GM23338 (cell line): ENCODE results near the gene ENOX2. TPM values are rescaled to one million over a fixed set of nuclear protein-coding genes. Genes with fewer than 3 reads are reported as not detected.

ENCODE experiments used
- ATAC-seq: fragments of 200-7000 bp; cut with Tn5 transposase; 3 replicates; pipeline ENCODE4 v1.9.1; 2020
- DNase-seq: peaks from one replicate; pipeline ENCODE4 v3.0.0-alpha.2; 2015; ENCODE audit warnings: low spot score
- H2AFZ ChIP-seq: fragments of 200-600 bp; sonication (generic); 2 replicates; pipeline ENCODE4 v1.8.0; 2016; ENCODE audit warnings: antibody characterized with exemption, mild to moderate bottlenecking, moderate library complexity
- H3F3A ChIP-seq: fragments of 200-600 bp; sonication (generic); replicated peaks from 2 replicates; pipeline ENCODE4 v1.8.0; 2017; ENCODE audit warnings: antibody characterized with exemption, mixed run types, low read depth
- H3K27ac ChIP-seq: fragments of 200-600 bp; sonication (generic); 2 replicates; pipeline ENCODE4 v1.6.1; 2016; ENCODE audit warnings: low read depth
- H3K27me3 ChIP-seq: fragments of 200-600 bp; sonication (generic); 2 replicates; pipeline ENCODE4 v1.8.0; 2016; ENCODE audit warnings: mild to moderate bottlenecking, mixed run types, moderate library complexity; ENCODE audit not compliant: insufficient read depth
- H3K36me3 ChIP-seq: fragments of 200-600 bp; sonication (generic); 2 replicates; pipeline ENCODE4 v1.8.0; 2016; ENCODE audit warnings: mild to moderate bottlenecking; ENCODE audit not compliant: insufficient read depth
- H3K4me1 ChIP-seq: fragments of 200-600 bp; sonication (generic); 2 replicates; pipeline ENCODE4 v1.8.0; 2016; ENCODE audit warnings: mild to moderate bottlenecking, moderate library complexity; ENCODE audit not compliant: insufficient read depth
- H3K4me2 ChIP-seq: fragments of 200-600 bp; sonication (generic); 2 replicates; pipeline ENCODE4 v1.7.1; 2017; ENCODE audit warnings: mixed run types
- H3K4me3 ChIP-seq: fragments of 200-600 bp; sonication (generic); 2 replicates; pipeline ENCODE4 v1.6.1; 2016; ENCODE audit warnings: mixed run types
- H3K79me2 ChIP-seq: fragments of 200-600 bp; sonication (generic); replicated peaks from 2 replicates; pipeline ENCODE4 v1.8.0; 2017; ENCODE audit warnings: mild to moderate bottlenecking; ENCODE audit not compliant: insufficient read depth
- H3K9me2 ChIP-seq: fragments of 200-600 bp; sonication (generic); 2 replicates; pipeline ENCODE4 v1.8.0; 2017; ENCODE audit not compliant: insufficient read depth
- H4K20me1 ChIP-seq: fragments of 200-600 bp; sonication (generic); replicated peaks from 2 replicates; pipeline ENCODE4 v1.8.0; 2017; ENCODE audit warnings: mild to moderate bottlenecking; ENCODE audit not compliant: insufficient read depth
- H3K27ac Mint-ChIP-seq: 2 replicates; pipeline ENCODE4 v1.8.0; 2020; ENCODE audit warnings: inconsistent platforms, mild to moderate bottlenecking, moderate library complexity, mixed read lengths
- H3K27me3 Mint-ChIP-seq: 3 replicates; pipeline ENCODE4 v1.8.0; 2022; ENCODE audit warnings: low read depth, mild to moderate bottlenecking, moderate library complexity, mixed read lengths, inconsistent platforms; ENCODE audit not compliant: insufficient read depth, poor library complexity
- H3K36me3 Mint-ChIP-seq: 3 replicates; pipeline ENCODE4 v1.8.0; 2021; ENCODE audit warnings: low read depth, mild to moderate bottlenecking, inconsistent platforms, moderate library complexity, mixed read lengths
- H3K4me1 Mint-ChIP-seq: 3 replicates; pipeline ENCODE4 v1.8.0; 2020; ENCODE audit warnings: mild to moderate bottlenecking, inconsistent platforms, mixed read lengths
- H3K4me3 Mint-ChIP-seq: 3 replicates; pipeline ENCODE4 v1.8.0; 2021; ENCODE audit warnings: moderate library complexity, mild to moderate bottlenecking, inconsistent platforms, mixed read lengths
- H3K9me3 Mint-ChIP-seq: 3 replicates; pipeline ENCODE4 v1.8.0; 2020; ENCODE audit warnings: moderate library complexity, mild to moderate bottlenecking, inconsistent platforms, mixed read lengths
- CREB1 ChIP-seq: fragments of 250-450 bp; sonication (Bioruptor Pico); IDR thresholded peaks from 2 replicates; pipeline ENCODE4 v1.5.0; 2020; ENCODE audit warnings: low read depth, mild to moderate bottlenecking, moderate library complexity
- CTCF ChIP-seq, 2 experiments: fragments of 200-600 bp in 1 of 2; sonication (generic) in 1 of 2; conservative IDR thresholded peaks; 2 replicates each; pipeline versions ENCODE4 v1.5.1 to v1.6.1; 2016 to 2017; ENCODE audit warnings: antibody characterized with exemption in 2 of 2, low read depth in 2 of 2, mild to moderate bottlenecking in 2 of 2, moderate library complexity in 1 of 2
- EZH2 ChIP-seq: fragments of 200-600 bp; sonication (generic); IDR thresholded peaks from one replicate; pipeline ENCODE4 v1.8.0; 2017; ENCODE audit warnings: antibody characterized with exemption, mild to moderate bottlenecking, low read depth; ENCODE audit not compliant: unreplicated experiment
- EZH2phosphoT487 ChIP-seq: fragments of 200-600 bp; sonication (generic); IDR thresholded peaks from one replicate; pipeline ENCODE4 v1.8.1; 2018; ENCODE audit warnings: antibody characterized with exemption; ENCODE audit not compliant: unreplicated experiment
- JUNB ChIP-seq: IDR thresholded peaks from one replicate; pipeline ENCODE4 v1.6.1; 2016; ENCODE audit warnings: antibody characterized with exemption; ENCODE audit not compliant: unreplicated experiment
- NANOG ChIP-seq: IDR thresholded peaks from 2 replicates; pipeline ENCODE4 v1.6.1; 2016; ENCODE audit warnings: antibody characterized with exemption, borderline replicate concordance
- POLR2AphosphoS5 ChIP-seq: IDR thresholded peaks from 2 replicates; pipeline ENCODE4 v1.6.1; 2016; ENCODE audit warnings: antibody characterized with exemption, low read depth
- REST ChIP-seq: IDR thresholded peaks from one replicate; pipeline ENCODE4 v1.6.1; 2018; ENCODE audit warnings: antibody characterized with exemption; ENCODE audit not compliant: unreplicated experiment
- STAT1 ChIP-seq: IDR thresholded peaks from one replicate; pipeline ENCODE4 v1.6.1; 2016; ENCODE audit warnings: antibody characterized with exemption; ENCODE audit not compliant: unreplicated experiment
- ZNF114 ChIP-seq: fragments of 250-450 bp; sonication (Bioruptor Pico); IDR thresholded peaks from 2 replicates; pipeline ENCODE4 v1.5.0; 2020; ENCODE audit warnings: mild to moderate bottlenecking, moderate library complexity
- ZNF331 ChIP-seq: fragments of 250-450 bp; sonication (Bioruptor Pico); IDR thresholded peaks from 2 replicates; pipeline ENCODE4 v1.5.0; 2020; ENCODE audit warnings: low read depth, mild to moderate bottlenecking, moderate library complexity
- polyA plus RNA-seq: library from polyadenylated mRNA; unstranded; fragments of >200 nt; fragmentation: Nextera tagmentation; extraction: Ambion mirVana; gene quantifications from 2 replicates; pipeline ENCODE4 v1.2.1, GENCODE V29; 2016
- total RNA-seq: library from RNA; depleted of rRNA; stranded (reverse); fragments of >200 nt; shearing (Covaris generic); gene quantifications from 2 replicates; pipeline ENCODE4 v1.2.3, GENCODE V29; 2014
- TF ChIP-seq, protein P1 (sequence below): fragments of 250-450 bp; sonication (Bioruptor Pico); IDR thresholded peaks from 2 replicates; pipeline ENCODE4 v1.5.0; 2020; ENCODE audit warnings: mild to moderate bottlenecking, moderate library complexity
- TF ChIP-seq, protein P2 (sequence below): IDR thresholded peaks from 2 replicates; pipeline ENCODE4 v1.6.1; 2016; ENCODE audit warnings: antibody characterized with exemption

The ENOX2 gene
- total and polyA plus RNA-seq, 2 experiments from 2014 or later: 9.6 to 11.2 TPM

DNA sequence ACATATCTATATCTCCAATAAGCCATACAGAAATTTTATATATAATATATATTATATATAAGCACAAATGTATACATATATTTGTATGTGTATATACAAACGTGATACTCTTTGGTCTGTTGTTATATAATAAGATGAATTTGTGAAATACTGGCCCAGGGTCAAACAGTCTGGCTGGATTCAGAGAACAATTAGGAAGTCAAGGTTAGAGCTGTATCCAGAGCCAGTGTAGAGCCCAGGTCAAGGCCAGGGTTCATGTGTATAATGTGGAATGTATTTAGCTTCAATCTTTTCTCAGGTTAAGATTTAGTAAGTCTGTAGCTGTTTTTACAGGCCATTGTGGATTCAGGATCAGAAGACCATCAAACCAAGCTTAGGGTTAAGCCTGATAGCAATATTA is 3.8 kb upstream of the ENOX2 start:
- TF ChIP-seq, protein P1, sequence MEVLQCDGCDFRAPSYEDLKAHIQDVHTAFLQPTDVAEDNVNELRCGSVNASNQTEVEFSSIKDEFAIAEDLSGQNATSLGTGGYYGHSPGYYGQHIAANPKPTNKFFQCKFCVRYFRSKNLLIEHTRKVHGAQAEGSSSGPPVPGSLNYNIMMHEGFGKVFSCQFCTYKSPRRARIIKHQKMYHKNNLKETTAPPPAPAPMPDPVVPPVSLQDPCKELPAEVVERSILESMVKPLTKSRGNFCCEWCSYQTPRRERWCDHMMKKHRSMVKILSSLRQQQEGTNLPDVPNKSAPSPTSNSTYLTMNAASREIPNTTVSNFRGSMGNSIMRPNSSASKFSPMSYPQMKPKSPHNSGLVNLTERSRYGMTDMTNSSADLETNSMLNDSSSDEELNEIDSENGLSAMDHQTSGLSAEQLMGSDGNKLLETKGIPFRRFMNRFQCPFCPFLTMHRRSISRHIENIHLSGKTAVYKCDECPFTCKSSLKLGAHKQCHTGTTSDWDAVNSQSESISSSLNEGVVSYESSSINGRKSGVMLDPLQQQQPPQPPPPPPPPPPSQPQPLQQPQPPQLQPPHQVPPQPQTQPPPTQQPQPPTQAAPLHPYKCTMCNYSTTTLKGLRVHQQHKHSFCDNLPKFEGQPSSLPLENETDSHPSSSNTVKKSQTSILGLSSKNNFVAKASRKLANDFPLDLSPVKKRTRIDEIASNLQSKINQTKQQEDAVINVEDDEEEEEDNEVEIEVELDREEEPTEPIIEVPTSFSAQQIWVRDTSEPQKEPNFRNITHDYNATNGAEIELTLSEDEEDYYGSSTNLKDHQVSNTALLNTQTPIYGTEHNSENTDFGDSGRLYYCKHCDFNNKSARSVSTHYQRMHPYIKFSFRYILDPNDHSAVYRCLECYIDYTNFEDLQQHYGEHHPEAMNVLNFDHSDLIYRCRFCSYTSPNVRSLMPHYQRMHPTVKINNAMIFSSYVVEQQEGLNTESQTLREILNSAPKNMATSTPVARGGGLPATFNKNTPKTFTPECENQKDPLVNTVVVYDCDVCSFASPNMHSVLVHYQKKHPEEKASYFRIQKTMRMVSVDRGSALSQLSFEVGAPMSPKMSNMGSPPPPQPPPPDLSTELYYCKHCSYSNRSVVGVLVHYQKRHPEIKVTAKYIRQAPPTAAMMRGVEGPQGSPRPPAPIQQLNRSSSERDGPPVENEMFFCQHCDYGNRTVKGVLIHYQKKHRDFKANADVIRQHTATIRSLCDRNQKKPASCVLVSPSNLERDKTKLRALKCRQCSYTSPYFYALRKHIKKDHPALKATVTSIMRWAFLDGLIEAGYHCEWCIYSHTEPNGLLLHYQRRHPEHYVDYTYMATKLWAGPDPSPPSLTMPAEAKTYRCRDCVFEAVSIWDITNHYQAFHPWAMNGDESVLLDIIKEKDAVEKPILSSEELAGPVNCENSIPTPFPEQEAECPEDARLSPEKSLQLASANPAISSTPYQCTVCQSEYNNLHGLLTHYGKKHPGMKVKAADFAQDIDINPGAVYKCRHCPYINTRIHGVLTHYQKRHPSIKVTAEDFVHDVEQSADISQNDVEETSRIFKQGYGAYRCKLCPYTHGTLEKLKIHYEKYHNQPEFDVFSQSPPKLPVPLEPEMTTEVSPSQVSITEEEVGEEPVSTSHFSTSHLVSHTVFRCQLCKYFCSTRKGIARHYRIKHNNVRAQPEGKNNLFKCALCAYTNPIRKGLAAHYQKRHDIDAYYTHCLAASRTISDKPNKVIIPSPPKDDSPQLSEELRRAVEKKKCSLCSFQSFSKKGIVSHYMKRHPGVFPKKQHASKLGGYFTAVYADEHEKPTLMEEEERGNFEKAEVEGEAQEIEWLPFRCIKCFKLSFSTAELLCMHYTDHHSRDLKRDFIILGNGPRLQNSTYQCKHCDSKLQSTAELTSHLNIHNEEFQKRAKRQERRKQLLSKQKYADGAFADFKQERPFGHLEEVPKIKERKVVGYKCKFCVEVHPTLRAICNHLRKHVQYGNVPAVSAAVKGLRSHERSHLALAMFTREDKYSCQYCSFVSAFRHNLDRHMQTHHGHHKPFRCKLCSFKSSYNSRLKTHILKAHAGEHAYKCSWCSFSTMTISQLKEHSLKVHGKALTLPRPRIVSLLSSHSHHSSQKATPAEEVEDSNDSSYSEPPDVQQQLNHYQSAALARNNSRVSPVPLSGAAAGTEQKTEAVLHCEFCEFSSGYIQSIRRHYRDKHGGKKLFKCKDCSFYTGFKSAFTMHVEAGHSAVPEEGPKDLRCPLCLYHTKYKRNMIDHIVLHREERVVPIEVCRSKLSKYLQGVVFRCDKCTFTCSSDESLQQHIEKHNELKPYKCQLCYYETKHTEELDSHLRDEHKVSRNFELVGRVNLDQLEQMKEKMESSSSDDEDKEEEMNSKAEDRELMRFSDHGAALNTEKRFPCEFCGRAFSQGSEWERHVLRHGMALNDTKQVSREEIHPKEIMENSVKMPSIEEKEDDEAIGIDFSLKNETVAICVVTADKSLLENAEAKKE (CRISPR knock-in tag): no peak
- TF ChIP-seq, protein P2, sequence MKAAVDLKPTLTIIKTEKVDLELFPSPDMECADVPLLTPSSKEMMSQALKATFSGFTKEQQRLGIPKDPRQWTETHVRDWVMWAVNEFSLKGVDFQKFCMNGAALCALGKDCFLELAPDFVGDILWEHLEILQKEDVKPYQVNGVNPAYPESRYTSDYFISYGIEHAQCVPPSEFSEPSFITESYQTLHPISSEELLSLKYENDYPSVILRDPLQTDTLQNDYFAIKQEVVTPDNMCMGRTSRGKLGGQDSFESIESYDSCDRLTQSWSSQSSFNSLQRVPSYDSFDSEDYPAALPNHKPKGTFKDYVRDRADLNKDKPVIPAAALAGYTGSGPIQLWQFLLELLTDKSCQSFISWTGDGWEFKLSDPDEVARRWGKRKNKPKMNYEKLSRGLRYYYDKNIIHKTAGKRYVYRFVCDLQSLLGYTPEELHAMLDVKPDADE: no peak
- TF ChIP-seq NANOG (no peak), STAT1 (no peak), POLR2AphosphoS5 (no peak), EZH2phosphoT487 (no peak), REST (no peak), EZH2 (no peak), ZNF331 (no peak), CREB1 (no peak), ZNF114 (no peak), CTCF (conservative IDR thresholded peaks at IDR 0.05; ENCODE audit: low read depth in 2 of 2) (no peak), JUNB (no peak)
- Mint-ChIP-seq H3K27me3 (no peaks in the 10 kb centered on the region), H3K9me3 (no peaks in the 10 kb centered on the region), H3K4me3 (no peak overlapping the region), H3K27ac (no peak overlapping the region), H3K36me3 (no peaks in the 10 kb centered on the region), H3K4me1 (peaks cover 2% of the 10 kb centered on the region; the same call in 2 of the 3 replicates)
- no peak for ATAC-seq
- no peaks in the 10 kb centered on the region for H3K27me3 ChIP-seq
- no peaks in the 10 kb centered on the region for H3K4me1 ChIP-seq
- no peak overlapping the region for H2AFZ ChIP-seq
- H3K4me3 ChIP-seq: no peak overlapping the region
- no peaks in the 10 kb centered on the region for H4K20me1 ChIP-seq
- H3F3A ChIP-seq: no peaks in the 10 kb centered on the region
- no peak overlapping the region for H3K4me2 ChIP-seq
- H3K27ac ChIP-seq: no peak overlapping the region
- no peaks in the 10 kb centered on the region for H3K36me3 ChIP-seq
- DNase-seq: no peak
- H3K79me2 ChIP-seq: no peaks in the 10 kb centered on the region
- H3K9me2 ChIP-seq: no peaks in the 10 kb centered on the region
